Right lobe of liver (tissue), 6 donors: Measurements from ENCODE around the gene RIPK3. TPM values are rescaled to one million over a fixed set of nuclear protein-coding genes. Genes with fewer than 3 reads are reported as not detected.

ENCODE experiments used
- ATAC-seq, 4 donors: fragments of 200-7000 bp; cut with Tn5 transposase; one replicate each; pipeline ENCODE4 v1.9.1; 2020; ENCODE audit warnings: mild to moderate bottlenecking in 4 of 4, moderate library complexity in 4 of 4
- DNase-seq, 3 donors: peaks; one replicate each; pipeline ENCODE4 v3.0.0-alpha.2; 2020
- H3K27ac ChIP-seq, 3 donors: fragments of 200-600 bp; one replicate each; pipeline ENCODE4 v1.8.0; 2022
- H3K27me3 ChIP-seq, 2 donors: fragments of 200-600 bp; one replicate each; pipeline ENCODE4 v1.8.0; 2022
- H3K36me3 ChIP-seq, 4 donors: fragments of 200-600 bp; sonication (generic) in 1 of 4; one replicate each; pipeline versions ENCODE4 v1.5.1 to v1.8.0; 2017 to 2022; ENCODE audit warnings: control low read depth in 1 of 4
- H3K4me1 ChIP-seq, 4 donors: fragments of 200-600 bp; sonication (generic) in 1 of 4; one replicate each; pipeline versions ENCODE4 v1.5.1 to v1.8.0; 2017 to 2022; ENCODE audit warnings: control low read depth in 1 of 4
- H3K4me3 ChIP-seq, 3 donors: fragments of 200-600 bp; one replicate each; pipeline ENCODE4 v1.8.0; 2022
- H3K9me3 ChIP-seq, 4 donors: fragments of 200-600 bp; sonication (generic) in 1 of 4; one replicate each; pipeline versions ENCODE4 v1.5.1 to v1.8.0; 2017 to 2022; ENCODE audit warnings: control low read depth in 1 of 4
- POLR2A ChIP-seq: fragments of 450-650 bp; IDR thresholded peaks from one replicate; pipeline ENCODE4 v1.6.1; 2017; ENCODE audit warnings: antibody characterized with exemption, mild to moderate bottlenecking
- WGBS: methylation state at CpG from one replicate; pipeline ENCODE4 v1.1.6; 2018; ENCODE audit warnings: low coverage, low lambda C conversion rate; ENCODE audit not compliant: insufficient coverage; ENCODE audit errors: missing lambda C conversion rate; 5-methylcytosine and 5-hydroxymethylcytosine counted together
- intact Hi-C, 2 donors: fragments of 100-400 bp; cut with DNase I; formaldehyde crosslinking; loops; one replicate each; pipeline versions ENCODE4 v1.11.2 to v1.14.1; 2022
- total RNA-seq, 6 experiments: library from RNA; depleted of rRNA in 2 of 6; stranded (reverse); fragments of >200 nt in 2 of 6; fragmentation: NEBNext Ultra II Directional in 3 of 6; extraction: Animal tissue kit (Norgen Biotek cat#: 25700) in 3 of 6; gene quantifications; one replicate each; pipeline versions ENCODE4 v1.1.0 to v1.2.4, GENCODE V29; 2016 to 2023
- TF ChIP-seq, protein P1 (sequence below), 4 donors: fragments of 200-600 bp in 3 of 4; fragments of 450-650 bp in 1 of 4; IDR thresholded peaks; one replicate each; pipeline versions ENCODE4 v1.5.1 to v1.8.0; 2016 to 2022; ENCODE audit warnings: antibody characterized with exemption in 4 of 4, mild to moderate bottlenecking in 2 of 4
- donor health status: DM: no; HTN: yes; CAD: no.
- donor health status: DM: no; HTN: no; CAD: no.
- donor health status: DM: no; HTN: no; CAD: no.
- donor health status: DM: no; HTN: yes; CAD: no.
- donor health status: DM: no; HTN: yes; CAD: no.

Gene RIPK3
- total RNA-seq, 6 experiments from 2014 or later = 0.70 to 1.6 (median 0.90) TPM

GRCh38 chr14:24369463-24369862, 29.7 kb upstream of the RIPK3 start:
- 79% methylated on average over 4 of the region's 20 CpGs for WGBS
- H3K27me3 ChIP-seq = no peaks in the 10 kb centered on the region
- intact Hi-C loops = loop anchor here (5.0 kb wide), 1 partner anchor 63 kb away; no protein-coding TSS in a partner anchor
- H3K27ac ChIP-seq = no peak overlapping the region
- H3K9me3 ChIP-seq = no peaks in the 10 kb centered on the region
- no peak overlapping the region for H3K4me3 ChIP-seq
- TF ChIP-seq, protein P1, sequence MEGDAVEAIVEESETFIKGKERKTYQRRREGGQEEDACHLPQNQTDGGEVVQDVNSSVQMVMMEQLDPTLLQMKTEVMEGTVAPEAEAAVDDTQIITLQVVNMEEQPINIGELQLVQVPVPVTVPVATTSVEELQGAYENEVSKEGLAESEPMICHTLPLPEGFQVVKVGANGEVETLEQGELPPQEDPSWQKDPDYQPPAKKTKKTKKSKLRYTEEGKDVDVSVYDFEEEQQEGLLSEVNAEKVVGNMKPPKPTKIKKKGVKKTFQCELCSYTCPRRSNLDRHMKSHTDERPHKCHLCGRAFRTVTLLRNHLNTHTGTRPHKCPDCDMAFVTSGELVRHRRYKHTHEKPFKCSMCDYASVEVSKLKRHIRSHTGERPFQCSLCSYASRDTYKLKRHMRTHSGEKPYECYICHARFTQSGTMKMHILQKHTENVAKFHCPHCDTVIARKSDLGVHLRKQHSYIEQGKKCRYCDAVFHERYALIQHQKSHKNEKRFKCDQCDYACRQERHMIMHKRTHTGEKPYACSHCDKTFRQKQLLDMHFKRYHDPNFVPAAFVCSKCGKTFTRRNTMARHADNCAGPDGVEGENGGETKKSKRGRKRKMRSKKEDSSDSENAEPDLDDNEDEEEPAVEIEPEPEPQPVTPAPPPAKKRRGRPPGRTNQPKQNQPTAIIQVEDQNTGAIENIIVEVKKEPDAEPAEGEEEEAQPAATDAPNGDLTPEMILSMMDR (IDR thresholded peaks at IDR 0.05) = no peak
- TF ChIP-seq POLR2A = no peak
- H3K4me1 ChIP-seq = no peaks in the 10 kb centered on the region
- no peaks in the 10 kb centered on the region for H3K36me3 ChIP-seq
- ATAC-seq (no peak), DNase-seq (no peak)

GRCh38 chr14:24368562-24369252, 28.9 kb upstream of the RIPK3 start:
- TF ChIP-seq, protein P1 (IDR thresholded peaks at IDR 0.05) = no peak
- TF ChIP-seq POLR2A = no peak
- H3K27me3 ChIP-seq = no peaks in the 10 kb centered on the region
- no CpG with 5 or more reads among the region's 52 CpGs for WGBS
- H3K27ac ChIP-seq = no peak overlapping the region
- ATAC-seq (no peak), DNase-seq (no peak)
- H3K9me3 ChIP-seq = no peaks in the 10 kb centered on the region
- H3K4me1 ChIP-seq = no peaks in the 10 kb centered on the region
- H3K4me3 ChIP-seq = peak overlapping the region in 2 of 3 donors; percentile 18 to 31
- intact Hi-C loops = loop anchor here (5.0 kb wide), 1 partner anchor 64 kb away; no protein-coding TSS in a partner anchor
- no peaks in the 10 kb centered on the region for H3K36me3 ChIP-seq

- no peak for DNase-seq
Observed at GRCh38 chr14:24368212-24368561, 28.4 kb upstream of the RIPK3 start.

GRCh38 chr14:24367514-24368211, 27.9 kb upstream of the RIPK3 start, which contains the start of gene NFATC4:
Gene NFATC4, plus strand, starts transcription at chr14:24368184. Its CDS starts 157 bp downstream, at chr14:24368341.
- DNase-seq (no peak), ATAC-seq (no peak)
- Histone ChIP-seq H3K27me3 (no peaks in the 10 kb centered on the region), H3K36me3 (no peaks in the 10 kb centered on the region), H3K4me3 (peak within 1 kb of the TSS; percentile 16 to 31 (median 18)), H3K9me3 (no peaks in the 10 kb centered on the region), H3K4me1 (no peaks in the 10 kb centered on the region), H3K27ac (peak within 1 kb of the TSS; percentile 14 to 35 (median 15))
- TF ChIP-seq POLR2A = no peak
- TF ChIP-seq, protein P1 (IDR thresholded peaks at IDR 0.05) = no peak
- 12% methylated on average over 13 of the region's 21 CpGs for WGBS
- intact Hi-C loops = loop anchor here (5.0 kb wide), 1 partner anchor 65 kb away; no protein-coding TSS in a partner anchor

More at GRCh38 chr14:24368212-24368561, 28.4 kb upstream of the RIPK3 start:
- ATAC-seq = no peak
- TF ChIP-seq, protein P1 (IDR thresholded peaks at IDR 0.05) = no peak
- no peak for TF ChIP-seq POLR2A
- Histone ChIP-seq H3K4me3 (peak overlapping the region in 1 of 3 donors; percentile 31), H3K36me3 (no peaks in the 10 kb centered on the region), H3K27ac (no peak overlapping the region), H3K27me3 (no peaks in the 10 kb centered on the region), H3K4me1 (no peaks in the 10 kb centered on the region), H3K9me3 (no peaks in the 10 kb centered on the region)
- WGBS = 0% methylated on average over 10 of the region's 15 CpGs
- intact Hi-C loops = loop anchor here (5.0 kb wide), 1 partner anchor 64 kb away; no protein-coding TSS in a partner anchor
